Loucy (cell line): ENCODE data around the gene MELK.

Source experiments
- EZH2phosphoT487 ChIP-seq: fragments of 200-600 bp; IDR thresholded peaks from 2 replicates; pipeline ENCODE4 v1.6.1; 2018; ENCODE audit warnings: antibody characterized with exemption, mild to moderate bottlenecking, moderate library complexity, borderline replicate concordance
- TF ChIP-seq, protein P1 (sequence below): fragments of 200-600 bp; sonication (generic); conservative IDR thresholded peaks from 2 replicates; pipeline ENCODE4 v1.5.1; 2014; ENCODE audit warnings: mild to moderate bottlenecking, antibody characterized with exemption, low read length

DNA sequence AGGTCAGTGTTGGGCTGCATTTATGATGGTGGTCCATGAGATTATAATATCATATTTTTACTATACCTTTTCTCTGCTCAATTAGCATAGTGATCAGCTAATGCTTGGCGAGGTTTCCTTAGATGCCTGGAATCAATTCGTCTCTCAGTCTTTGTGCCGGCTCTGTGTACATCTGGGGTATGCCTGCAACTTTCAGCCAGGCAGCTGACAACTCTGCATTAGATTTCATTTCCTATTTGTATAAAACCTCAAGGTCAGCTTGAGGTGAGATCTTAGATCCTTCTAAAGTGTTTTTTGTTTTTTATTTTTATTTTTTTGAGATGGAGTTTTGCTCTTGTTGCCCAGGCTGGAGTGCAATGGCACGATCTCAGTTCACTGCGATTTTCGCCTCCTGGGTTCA, 86.8 kb downstream of the MELK start:
- no peak for TF ChIP-seq EZH2phosphoT487
- TF ChIP-seq, protein P1, sequence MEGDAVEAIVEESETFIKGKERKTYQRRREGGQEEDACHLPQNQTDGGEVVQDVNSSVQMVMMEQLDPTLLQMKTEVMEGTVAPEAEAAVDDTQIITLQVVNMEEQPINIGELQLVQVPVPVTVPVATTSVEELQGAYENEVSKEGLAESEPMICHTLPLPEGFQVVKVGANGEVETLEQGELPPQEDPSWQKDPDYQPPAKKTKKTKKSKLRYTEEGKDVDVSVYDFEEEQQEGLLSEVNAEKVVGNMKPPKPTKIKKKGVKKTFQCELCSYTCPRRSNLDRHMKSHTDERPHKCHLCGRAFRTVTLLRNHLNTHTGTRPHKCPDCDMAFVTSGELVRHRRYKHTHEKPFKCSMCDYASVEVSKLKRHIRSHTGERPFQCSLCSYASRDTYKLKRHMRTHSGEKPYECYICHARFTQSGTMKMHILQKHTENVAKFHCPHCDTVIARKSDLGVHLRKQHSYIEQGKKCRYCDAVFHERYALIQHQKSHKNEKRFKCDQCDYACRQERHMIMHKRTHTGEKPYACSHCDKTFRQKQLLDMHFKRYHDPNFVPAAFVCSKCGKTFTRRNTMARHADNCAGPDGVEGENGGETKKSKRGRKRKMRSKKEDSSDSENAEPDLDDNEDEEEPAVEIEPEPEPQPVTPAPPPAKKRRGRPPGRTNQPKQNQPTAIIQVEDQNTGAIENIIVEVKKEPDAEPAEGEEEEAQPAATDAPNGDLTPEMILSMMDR, result no peak
